Amygdala (tissue), 56 donors: ENCODE measurements around the gene CELF2.
A peak's percentile ranks its signal among the peaks of the same experiment; 100 is the strongest.

Source experiments
- DNase-seq, 56 donors: peaks; one replicate each; lab custom pipeline; 2025; lab: John Stamatoyannopoulos, UW

CELF2 gene

GRCh38 chr10:11257440-11258090 lies 239.9 kb downstream of the CELF2 start:
- no peak for DNase-seq

- DNase-seq, result peak in 1 of 56 donors; percentile 22
Observed at GRCh38 chr10:11260170-11260569, 242.5 kb downstream of the CELF2 start.

- DNase-seq, result no peak
Observed at GRCh38 chr10:11261143-11261542, 243.5 kb downstream of the CELF2 start.

GRCh38 chr10:11261687-11262493 lies 244.2 kb downstream of the CELF2 start:
- DNase-seq, result no peak

- DNase-seq, result no peak
Observed at GRCh38 chr10:11262494-11263345, 245.0 kb downstream of the CELF2 start.

GRCh38 chr10:11263767-11264166 lies 246.1 kb downstream of the CELF2 start:
- DNase-seq, result no peak

- no peak for DNase-seq
Observed at GRCh38 chr10:11264296-11265048, 246.8 kb downstream of the CELF2 start.

- DNase-seq, result no peak
Observed at GRCh38 chr10:11265484-11265883, 247.8 kb downstream of the CELF2 start.

GRCh38 chr10:11266426-11266825 lies 248.8 kb downstream of the CELF2 start:
- no peak for DNase-seq

GRCh38 chr10:11270135-11270857 lies 252.6 kb downstream of the CELF2 start:
- DNase-seq, result peak in 30 of 56 donors; percentile 12 to 61 (median 34)

GRCh38 chr10:11270858-11271179 lies 253.1 kb downstream of the CELF2 start:
- no peak for DNase-seq

- DNase-seq, result no peak
Observed at GRCh38 chr10:11272915-11273389, 255.3 kb downstream of the CELF2 start.

GRCh38 chr10:11274452-11274851 lies 256.8 kb downstream of the CELF2 start:
- DNase-seq, result no peak

- no peak for DNase-seq
Observed at GRCh38 chr10:11275651-11276050, 258.0 kb downstream of the CELF2 start.

GRCh38 chr10:11276449-11276990 lies 258.8 kb downstream of the CELF2 start:
- DNase-seq, result no peak

- peak in 2 of 56 donors; percentile 20 to 21 for DNase-seq
Observed at GRCh38 chr10:11279314-11279713, 261.6 kb downstream of the CELF2 start.

GRCh38 chr10:11280187-11280932 lies 262.7 kb downstream of the CELF2 start:
- DNase-seq, result no peak

- no peak for DNase-seq
Observed at GRCh38 chr10:11282156-11282555, 264.5 kb downstream of the CELF2 start.

- DNase-seq, result no peak
Observed at GRCh38 chr10:11282661-11283060, 265.0 kb downstream of the CELF2 start.
